Stimulated activated naive CD4-positive, alpha-beta T cell (primary cell): ENCODE measurements around the gene COL25A1.

ENCODE experiments used
- DNase-seq, 6 experiments: peaks; one replicate each; lab custom pipeline; 2025; lab: John Stamatoyannopoulos, UW

COL25A1 gene

DNA sequence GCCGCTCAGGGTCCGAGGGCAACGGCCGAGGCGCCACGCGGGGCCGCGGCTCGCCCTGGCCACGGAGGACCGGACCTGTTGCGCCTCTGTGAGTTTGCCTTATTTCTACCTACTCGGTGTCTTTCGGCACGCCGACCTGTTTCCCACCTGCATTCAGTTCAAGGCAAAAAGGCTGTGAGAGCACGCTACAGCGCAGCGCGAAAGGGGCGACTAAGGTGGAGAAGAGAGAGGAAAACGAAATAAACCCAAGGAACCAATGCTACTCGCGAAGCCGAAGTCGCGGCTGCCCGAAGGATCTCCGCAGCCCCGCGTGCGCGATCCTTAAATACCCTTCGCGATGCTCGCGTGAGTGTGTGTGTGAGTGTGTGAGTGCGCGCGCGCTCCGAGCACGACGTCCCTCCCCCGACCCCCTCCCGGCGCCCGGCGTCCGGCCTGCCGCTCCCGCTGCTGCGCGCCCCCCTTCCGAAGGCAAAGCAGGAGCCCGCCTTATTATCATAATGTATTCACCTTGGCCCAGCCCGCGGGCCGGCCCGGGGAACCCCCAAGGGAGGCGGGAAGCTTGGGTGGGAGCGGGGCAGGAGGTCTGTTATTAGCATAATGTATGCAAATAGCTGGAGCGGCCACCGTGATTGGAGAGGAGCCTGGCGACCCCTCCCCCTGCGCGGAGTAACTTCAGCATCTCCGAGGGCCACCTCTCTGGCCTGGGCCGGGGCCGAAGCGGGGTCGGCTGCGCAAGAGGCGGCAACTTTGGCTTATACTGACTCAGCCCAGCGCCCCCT lies at the start of gene COL25A1:
TSS of gene COL25A1 (minus strand) at position 298 of the 779 bp plus-strand sequence.
- DNase-seq, result peak; percentile 19 to 66 (median 50)

DNA sequence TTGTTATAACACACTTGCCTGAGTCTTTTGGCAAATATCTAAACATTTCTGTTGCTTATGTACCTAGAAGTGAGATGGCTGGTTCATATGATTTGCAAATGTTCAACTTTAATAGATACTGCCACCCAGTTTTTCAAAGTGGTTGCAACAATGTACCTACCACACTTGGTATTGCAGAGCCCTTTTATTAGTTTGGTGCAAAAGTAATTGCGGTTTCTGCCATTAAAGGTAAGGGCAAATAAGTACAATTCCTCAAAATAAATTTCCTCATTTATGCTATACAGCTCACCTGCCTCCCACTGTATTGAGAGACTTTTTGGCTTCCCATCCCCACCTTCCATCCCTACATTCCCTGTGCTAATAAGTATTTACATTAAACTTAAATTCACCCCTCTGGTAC lies 47.7 kb upstream of the COL25A1 start:
- DNase-seq, result no peak

DNA sequence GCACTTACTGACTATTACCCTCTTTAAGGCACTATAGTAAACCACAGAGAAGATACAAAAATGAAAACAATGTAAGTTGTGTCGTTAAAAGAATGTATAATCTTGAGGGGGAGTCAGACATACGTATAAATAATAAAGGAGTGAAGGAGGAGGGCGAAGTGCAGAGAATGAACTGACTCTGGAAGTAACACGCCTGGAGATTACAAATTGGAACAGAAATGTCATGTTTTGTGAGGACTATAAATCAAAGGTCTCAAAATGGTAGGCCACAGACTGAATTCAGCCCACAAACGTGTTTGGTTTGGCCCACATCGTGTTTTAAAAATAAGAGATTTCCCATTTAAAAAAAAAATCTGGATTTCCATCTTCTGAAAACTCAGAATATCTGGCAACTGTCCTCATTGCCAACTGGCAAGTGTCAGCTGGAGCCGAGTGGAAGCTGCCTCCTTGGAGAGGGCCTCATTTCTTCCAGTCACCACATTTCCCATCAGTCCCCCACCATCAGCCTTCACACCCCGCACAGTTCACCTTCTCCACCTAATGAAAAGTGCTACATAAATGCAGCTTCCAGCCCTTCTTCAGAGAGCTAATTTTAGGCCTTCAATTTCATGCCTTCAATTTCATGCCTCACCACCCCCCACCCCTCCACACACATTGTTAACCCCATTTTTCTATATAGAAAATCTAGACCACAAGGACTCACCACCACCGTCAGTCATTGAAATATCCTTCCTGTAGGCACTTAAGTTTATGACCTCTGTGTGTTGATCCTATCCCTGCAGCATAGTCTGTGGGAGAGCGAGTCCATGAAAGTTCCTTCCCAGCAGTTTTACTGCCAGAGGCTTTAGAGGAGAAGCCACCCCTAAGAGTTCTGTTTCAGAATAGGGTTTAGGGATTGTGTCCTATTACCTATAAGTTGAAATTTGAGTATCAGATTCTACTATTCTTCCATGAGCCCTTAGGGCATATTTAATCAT lies 32.0 kb upstream of the COL25A1 start:
- no peak for DNase-seq

DNA sequence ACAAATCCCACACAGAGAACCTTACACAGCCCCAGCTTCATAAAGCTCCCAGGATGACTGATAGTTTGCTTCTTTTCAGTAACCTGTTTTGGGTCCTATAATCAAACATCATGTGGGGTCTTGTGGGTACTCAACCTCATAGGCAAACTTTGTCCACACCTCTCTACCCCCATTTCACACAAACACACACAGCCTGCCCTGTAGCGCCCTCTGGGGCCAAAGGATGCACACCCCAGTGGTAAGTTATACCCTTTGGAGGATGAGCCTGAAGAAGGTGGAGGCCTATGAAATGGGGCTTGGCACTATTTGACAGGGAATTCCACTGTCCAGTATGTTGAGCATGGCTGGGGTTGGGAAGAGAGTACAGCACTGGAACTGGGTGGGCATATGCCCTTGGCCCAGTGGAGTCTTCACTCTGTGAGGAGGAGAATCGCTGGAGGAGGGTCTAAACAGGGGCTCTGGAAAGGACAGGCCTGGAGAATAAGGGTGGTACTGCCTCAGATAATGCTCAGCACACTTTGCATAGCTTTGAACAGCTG lies 30.5 kb upstream of the COL25A1 start:
- no peak for DNase-seq

DNA sequence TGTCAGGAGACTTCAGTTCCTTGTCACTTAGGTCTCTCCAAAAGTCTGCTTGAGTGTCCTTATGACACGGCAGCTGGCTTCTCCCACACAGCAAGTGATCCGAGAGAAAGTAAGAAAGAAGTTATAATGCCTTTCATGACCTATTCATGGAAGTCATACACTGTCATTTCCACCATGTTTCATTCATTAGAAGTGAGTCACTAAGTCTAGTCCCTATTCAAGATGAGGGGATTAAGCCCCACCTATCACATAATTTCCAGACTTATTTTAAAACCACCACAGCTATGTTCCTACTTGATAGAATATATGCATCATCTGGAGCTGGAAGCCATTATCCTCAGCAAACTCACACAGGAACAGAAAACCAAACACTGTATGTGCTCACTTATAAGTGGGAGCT lies 25.2 kb upstream of the COL25A1 start:
- no peak for DNase-seq

DNA sequence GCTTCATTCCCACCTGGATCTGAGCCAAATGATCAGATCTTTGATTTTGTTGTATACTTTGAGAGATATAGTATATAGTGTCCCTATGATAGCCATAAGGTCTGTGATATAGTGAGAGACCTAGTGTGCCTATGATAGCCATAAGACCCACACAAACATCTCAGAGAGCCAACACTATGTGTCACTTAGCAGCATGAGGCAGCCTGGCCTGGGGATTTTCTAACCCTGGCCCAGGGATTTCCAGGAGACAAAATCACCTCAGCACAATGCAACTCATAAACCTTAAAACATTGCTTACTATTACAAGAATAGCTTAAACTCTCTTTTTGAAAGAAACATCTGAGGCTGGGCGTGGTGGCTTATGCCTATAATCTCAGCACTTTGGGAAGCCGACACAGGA lies 23.2 kb upstream of the COL25A1 start:
- no peak for DNase-seq

DNA sequence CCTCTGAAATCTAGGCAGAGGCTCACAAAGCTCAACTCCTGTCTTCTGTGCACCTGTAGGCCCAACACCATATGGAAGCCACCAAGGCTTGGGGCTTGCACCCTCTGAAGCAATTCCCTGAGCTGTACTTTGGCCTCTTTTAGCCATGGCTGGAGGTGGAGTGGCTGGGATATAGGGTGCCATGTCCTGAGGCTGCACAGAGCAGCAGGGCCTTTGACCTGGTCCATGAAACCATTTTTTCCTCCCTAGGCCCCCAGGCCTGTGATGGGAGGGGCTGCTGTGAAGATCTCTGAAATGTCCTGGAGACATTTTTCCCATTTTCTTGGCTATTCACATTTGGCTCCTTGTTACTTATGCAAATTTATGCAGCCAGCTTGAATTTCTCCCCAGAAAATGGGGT lies 20.9 kb upstream of the COL25A1 start:
- no peak for DNase-seq

DNA sequence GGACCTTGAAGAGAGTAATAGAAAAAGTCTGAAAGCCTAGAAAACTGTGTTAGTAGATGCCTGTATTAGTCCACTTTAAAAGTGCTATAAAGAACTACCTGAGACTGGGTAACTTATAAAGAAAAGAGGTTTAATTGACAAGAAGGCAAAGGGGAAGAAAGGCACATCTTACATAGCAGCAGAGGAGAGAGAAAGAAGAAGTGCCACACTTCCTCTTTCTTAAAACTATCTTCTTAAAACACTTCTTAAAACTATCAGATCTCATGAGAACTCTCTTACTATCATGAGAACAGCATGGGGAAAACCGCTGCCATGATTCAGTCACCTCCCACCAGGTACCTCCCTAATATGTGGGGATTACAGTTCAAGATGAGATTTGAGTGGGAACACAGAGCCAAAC lies 18.8 kb upstream of the COL25A1 start:
- no peak for DNase-seq

DNA sequence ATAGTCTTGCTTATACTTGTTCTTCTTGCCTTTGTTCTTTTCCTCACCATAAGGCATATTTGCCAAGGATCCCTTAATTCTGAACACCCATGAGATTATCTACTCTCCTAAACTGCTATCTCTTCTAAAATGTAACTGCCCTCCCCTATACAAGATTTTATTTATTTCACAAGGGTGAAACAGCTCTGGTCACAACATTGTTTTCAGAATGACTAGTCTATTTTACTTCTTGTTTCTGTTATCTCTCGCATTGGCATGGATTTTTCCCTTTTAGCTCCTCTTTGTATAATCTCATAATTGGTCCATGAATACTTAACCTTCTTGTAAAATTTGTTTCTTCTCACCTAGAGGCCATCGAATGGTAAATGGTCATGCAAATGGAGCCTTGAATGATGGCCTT lies 17.2 kb upstream of the COL25A1 start:
- DNase-seq, result no peak

DNA sequence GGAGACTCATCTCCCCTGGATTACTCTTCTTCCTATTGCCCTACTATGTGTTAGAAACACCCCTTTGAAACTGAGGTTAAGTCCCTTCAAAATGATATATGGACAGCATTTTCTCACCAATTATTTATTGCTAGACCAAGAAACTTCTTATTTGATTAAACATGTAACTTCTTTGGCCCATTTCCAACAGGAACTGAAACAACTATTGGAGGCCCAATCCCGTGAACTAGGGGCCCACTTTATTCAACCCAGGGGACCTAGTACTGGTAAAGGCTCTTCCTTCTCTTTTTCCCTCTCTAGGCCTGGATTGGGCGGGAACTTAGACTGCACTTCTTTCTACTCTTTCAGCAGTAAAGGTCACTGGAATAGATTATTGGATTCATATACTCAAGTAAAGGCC lies 16.7 kb upstream of the COL25A1 start:
- DNase-seq, result no peak

DNA sequence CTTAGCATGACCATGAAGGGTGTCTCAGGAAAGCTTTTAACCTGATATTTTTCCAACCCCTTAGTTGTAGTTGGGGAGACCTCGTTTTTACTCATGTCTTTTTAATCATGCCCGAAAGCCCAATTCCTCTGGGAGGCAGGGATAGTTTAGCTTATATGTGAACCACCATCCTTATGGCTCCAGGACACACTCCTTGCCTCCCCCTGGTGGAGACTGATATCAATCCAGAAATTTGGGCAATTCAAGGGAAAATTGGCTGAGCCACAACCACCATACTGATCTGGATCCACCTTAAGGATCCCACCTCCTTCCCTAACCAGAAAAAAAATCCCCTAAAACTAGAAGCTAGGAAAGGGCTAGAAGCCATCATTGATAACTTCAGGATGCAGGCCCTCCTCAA lies 13.4 kb upstream of the COL25A1 start:
- DNase-seq, result no peak

DNA sequence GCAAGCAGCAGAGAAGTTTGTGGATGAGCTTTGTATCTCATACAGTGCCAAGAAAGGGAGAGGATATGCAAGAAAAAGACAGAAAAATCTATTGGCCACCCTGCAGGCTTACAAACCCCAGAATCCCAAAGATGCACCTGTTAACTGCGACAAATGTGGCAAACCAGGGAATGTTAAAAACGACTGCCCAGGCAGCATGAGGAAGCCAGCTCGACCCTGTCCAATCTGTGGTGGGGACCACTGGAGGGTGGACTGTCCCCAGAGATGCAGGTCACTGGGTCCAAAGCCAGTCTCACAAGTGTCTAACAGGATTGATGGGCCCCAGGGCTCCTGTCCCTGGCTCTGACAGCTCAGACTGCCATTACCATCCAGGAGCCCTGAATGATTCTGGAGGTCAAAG lies 12.9 kb upstream of the COL25A1 start:
- DNase-seq, result no peak

DNA sequence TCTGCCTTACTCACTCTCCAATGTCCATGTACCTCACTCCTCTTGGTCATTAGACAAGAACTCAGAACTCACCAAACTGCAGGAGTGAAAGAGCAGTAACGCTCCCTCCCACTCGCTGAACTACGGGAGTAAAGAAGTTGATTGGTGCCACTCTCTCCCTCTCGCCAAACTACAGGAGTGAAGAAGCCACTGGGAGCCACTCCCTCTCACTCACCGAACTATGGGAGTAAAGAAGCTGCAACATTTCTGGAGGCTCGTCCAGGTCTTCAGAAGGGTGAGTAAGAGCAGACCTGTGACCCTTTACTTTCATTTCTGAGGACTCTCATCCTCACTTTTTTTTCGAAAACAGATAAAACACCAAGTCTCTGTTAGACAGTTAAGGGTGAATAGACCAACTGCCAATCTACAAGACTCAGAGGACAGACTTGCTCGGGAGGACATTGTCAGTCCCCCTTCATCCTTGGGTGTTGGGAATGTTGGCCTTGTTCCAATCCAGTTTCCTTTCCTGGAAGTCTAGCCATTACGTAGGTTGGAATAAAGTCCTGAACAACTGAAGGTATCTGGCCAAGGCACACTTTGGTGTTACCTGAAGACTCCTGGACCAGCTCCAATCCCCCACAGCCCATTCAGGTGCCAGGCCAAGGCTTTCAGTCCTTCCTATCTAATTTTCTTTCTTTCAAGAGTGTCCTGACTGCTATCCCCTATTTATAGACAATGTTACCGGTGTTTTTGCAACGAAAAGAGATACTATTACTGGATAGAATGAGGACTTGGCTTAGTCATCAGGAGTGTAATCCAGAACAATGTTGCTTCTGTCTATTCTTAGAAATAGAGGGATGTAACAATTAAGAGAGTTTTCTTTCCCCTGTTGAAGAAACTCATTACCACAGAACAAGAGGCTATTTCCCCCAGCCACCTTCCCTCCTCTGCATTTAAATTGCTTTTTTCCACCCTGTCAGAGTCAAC lies 11.0 kb upstream of the COL25A1 start:
- DNase-seq, result no peak

DNA sequence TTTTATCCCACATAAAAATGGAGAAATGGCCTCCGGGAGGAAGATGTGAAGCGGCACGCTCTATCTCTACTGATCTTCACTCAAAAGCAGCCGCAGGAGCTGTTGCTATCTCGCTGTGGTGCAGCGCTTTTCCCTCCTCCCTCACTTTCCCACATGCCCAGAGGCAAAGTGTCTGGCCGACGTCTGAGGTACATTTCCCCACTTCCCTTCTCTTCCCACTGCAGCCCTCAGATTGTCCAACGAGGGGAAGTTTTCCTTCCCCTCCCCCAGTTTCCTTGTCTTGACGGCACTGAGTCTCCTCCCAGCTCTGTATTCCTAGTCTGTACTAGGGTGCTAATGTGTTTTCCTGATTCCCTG lies 660 bp upstream of the COL25A1 start:
- DNase-seq, result peak in 1 of 6 experiments; percentile 48

DNA sequence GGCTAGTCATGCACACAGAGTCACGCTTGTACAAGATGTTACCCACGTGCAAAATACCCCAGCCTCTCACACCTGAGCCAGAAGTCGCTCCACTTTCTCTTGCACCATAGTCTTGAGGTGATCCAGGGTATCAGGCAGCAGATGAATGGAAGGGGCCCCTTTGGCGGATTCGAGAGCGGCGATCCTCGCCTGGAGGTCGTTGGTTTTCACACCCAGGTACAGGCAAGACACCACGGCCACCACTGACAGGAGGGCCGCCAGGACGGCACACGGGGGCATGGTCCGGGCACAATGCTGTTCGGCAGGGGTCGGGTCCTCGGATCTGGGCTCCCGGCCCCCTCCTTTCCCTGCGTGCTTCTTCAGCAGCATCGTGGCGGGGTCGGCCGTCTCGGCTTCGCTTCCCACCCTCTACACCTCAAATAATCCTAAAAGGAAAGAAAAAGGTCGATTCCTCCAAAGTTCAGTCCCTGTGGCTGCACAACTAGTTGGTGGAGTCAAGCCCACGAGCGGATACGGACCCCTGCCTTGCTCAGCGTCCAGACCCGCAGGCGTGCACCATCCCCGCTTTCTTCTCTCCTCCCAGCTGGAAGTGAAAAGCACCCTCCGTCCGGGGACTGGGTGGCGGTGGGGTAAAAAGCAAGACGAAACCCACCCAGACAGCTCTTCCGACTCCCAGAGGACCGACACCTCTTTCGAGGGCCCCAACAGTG lies 652 bp downstream of the COL25A1 start:
- DNase-seq, result peak in 1 of 6 experiments; percentile 5

DNA sequence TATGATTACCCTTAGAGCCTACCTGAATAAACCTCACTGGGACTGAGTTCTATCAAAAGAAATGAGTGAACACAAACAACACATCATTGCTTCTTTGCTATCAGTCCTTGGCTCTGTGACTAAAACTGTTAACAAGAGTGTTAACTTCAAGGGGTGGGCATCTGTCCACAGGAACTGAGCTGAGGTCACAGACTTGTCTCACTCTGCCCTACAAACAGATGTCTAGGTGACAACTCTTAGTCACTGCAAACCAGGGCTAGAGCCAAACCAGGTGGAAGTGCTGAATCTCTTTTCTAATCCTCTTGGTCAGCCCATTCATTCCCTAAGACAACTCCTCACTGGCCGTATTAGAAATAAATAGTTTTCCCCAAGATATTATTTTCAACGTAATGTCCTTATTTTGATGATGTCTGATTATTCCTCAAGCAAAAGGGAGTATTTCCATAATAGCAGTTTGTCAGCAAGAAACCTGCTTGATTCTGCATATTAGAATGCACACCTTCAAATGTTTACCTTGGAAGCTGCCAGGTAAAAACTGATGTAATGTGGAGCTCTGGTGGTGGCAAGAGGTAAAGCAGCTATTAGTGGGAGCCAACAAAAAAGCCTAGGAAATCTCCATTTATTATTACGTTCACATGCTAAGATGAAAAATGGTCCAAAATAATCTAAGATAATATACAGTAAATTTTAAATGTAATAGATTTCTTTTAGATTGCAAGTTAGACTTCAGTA lies 4.0 kb downstream of the COL25A1 start:
- no peak for DNase-seq

DNA sequence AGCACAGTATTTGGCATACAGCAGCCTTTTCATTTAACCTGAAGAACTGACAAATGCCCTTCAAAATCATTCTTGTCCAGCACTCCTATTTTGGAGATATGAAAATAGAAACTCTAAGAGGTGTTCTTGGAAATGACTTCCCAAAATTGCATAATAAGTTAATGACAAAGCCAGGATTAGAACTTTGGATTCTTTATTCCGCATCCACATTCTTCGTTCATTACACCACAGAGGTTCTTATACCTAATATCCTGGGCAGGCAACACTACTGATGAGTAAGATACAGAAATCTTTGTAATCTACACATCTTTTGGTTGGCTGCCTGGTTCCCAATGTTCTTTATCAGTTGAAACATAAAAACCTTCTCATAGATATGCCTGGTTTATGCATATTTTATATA lies 5.9 kb downstream of the COL25A1 start:
- no peak for DNase-seq

DNA sequence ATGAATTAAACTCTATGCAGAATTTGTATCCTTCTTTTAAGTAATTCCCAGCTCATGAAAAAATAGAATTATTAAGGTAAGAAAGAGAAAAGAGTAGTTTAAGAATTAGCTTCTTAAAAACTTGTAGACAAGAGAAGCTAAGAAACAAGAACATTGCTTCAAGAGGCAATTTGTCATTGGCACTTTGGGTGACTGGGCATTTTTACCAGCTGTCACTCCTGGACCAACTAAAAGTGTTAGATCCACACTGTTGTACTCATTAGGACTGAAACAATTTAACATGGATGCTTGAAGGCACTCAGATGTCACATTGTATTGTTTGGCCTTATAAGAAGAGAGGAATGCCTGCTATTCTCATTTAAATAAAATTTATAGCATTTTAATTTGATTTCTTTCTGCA lies 7.4 kb downstream of the COL25A1 start:
- no peak for DNase-seq

DNA sequence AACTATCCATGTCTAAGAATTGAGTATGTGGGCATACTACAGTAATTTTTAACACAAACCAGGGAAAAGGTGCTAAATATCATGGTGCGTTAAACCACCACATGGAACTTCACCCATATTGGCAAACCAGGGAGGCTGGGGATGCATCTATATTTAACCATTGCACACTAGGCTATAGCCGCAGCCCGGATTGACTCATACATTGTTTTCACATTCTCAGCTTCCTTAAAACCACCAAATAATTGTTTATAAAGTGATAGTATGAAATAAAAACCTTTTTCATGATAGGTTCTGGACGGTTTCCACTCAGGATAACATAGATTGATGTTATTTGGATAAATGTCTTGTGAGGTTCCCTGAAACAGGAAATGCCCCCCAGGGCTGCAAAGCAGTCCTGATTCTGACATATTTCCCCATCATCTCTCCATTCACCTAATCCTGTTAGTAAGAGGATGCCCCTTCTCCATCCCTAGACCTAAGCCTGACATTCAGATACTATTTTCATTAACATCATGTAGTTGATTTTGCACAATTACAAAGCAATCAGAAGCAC lies 7.9 kb downstream of the COL25A1 start:
- DNase-seq, result no peak

DNA sequence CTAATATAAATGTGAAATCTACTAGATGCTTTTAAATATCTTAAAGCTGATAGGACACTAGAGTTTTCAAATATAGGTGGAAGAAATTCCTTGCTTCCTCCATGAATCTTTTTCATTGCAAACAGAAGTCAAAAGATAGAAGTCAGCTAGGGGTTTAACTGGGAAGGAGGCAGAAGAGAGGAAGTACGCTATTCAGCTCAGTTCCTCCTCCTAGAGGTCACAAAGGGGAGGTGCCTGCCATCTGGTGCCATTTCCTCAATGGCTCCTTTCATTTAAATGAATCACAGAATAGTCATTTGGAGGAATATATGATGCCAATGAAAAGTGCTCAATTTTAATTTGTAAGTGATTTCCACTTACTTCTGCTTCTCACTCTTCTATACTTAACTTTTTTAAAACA lies 8.5 kb downstream of the COL25A1 start:
- peak in 1 of 6 experiments; percentile 5 for DNase-seq
